T1000 (cell line): ENCODE data around the gene LZTS3.
A peak's percentile ranks its signal among the peaks of the same experiment; 100 is the strongest.
"Not testable (repeated sequence)": the region's sequence is repeated elsewhere in the genome, so short reads cannot be mapped to it uniquely, and the experiment has no call there.

ENCODE experiments used
- DNase-seq: peaks from one replicate; lab custom pipeline; 2025; ENCODE audit warnings: mixed read lengths; lab: John Stamatoyannopoulos, UW

The LZTS3 gene

GRCh38 chr20:3172933-3173609 is at the start of gene LZTS3:
TSS of gene LZTS3 (minus strand) at chr20:3173549. CDS start at chr20:3167163, 6,386 bp downstream.
- peak; percentile 54 for DNase-seq

GRCh38 chr20:3221398-3222226 is 48.3 kb upstream of the LZTS3 start:
- DNase-seq, result no peak

GRCh38 chr20:3218307-3218988 is 45.1 kb upstream of the LZTS3 start:
- DNase-seq, result no peak

- not testable (repeated sequence) for DNase-seq
These were observed 42.1 kb upstream of the LZTS3 start for GRCh38 chr20:3215359-3215917.

GRCh38 chr20:3213226-3213625 is 39.9 kb upstream of the LZTS3 start:
- no peak for DNase-seq

GRCh38 chr20:3210346-3210745 is 37.0 kb upstream of the LZTS3 start:
- no peak for DNase-seq

GRCh38 chr20:3209946-3210317 is 36.6 kb upstream of the LZTS3 start:
- no peak for DNase-seq

GRCh38 chr20:3209257-3209945 is 36.1 kb upstream of the LZTS3 start, which contains the start of gene ITPA:
TSS of gene ITPA (plus strand) at chr20:3209498. CDS start at chr20:3209552, 54 bp downstream.
- no peak for DNase-seq

- no peak for DNase-seq
These were observed 35.5 kb upstream of the LZTS3 start for GRCh38 chr20:3208786-3209256.

GRCh38 chr20:3204124-3204794 is 30.9 kb upstream of the LZTS3 start, which contains the start of gene DDRGK1:
TSS of gene DDRGK1 (minus strand) at chr20:3204682. CDS start at chr20:3204627, 55 bp downstream.
- DNase-seq, result peak; percentile 84

- no peak for DNase-seq
These were observed 30.2 kb upstream of the LZTS3 start for GRCh38 chr20:3203315-3204123.

GRCh38 chr20:3202965-3203314 is 29.6 kb upstream of the LZTS3 start:
- DNase-seq, result no peak

- no peak for DNase-seq
These were observed 26.8 kb upstream of the LZTS3 start for GRCh38 chr20:3199976-3200755.

- no peak for DNase-seq
These were observed 25.9 kb upstream of the LZTS3 start for GRCh38 chr20:3199206-3199605.

GRCh38 chr20:3195590-3196237 is 22.4 kb upstream of the LZTS3 start:
- DNase-seq, result no peak

GRCh38 chr20:3194617-3195280 is 21.4 kb upstream of the LZTS3 start:
- DNase-seq, result no peak

GRCh38 chr20:3193806-3194616 is 20.7 kb upstream of the LZTS3 start:
- no peak for DNase-seq
